Activated naive CD4-positive, alpha-beta T cell (primary cell): ENCODE measurements around the gene SHISAL1.

ENCODE experiments used
- DNase-seq, 4 experiments: peaks; one replicate each; lab custom pipeline; 2025; lab: John Stamatoyannopoulos, UW

SHISAL1 gene

DNA sequence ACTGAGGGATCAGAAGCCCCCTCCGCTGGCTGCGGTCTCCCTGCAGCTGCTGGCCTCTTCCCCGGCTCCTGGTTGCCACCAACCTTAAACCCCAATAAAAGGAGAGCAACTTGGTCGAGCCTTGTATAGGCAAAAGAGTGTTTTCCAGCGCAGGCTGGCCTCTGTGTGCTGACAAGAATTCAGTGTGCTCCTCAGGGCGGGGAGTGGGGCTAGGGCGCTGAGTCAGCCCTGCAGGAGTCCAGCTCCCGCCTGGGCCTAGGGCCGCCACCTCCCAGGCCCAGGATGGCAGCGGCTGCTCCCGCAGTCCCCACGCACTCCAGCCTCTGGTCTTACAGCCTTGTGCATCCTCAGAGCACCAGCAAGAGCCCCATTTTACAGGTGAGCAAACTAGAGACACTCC is at the start of gene SHISAL1:
Gene SHISAL1 (minus strand): TSS at position 186 of the 400 bp plus-strand sequence. CDS start 12,006 bp downstream, outside the sequence.
- DNase-seq = no peak

- no peak for DNase-seq
These were observed 48.8 kb upstream of the SHISAL1 start for GRCh38 chr22:44361391-44362126.

DNA sequence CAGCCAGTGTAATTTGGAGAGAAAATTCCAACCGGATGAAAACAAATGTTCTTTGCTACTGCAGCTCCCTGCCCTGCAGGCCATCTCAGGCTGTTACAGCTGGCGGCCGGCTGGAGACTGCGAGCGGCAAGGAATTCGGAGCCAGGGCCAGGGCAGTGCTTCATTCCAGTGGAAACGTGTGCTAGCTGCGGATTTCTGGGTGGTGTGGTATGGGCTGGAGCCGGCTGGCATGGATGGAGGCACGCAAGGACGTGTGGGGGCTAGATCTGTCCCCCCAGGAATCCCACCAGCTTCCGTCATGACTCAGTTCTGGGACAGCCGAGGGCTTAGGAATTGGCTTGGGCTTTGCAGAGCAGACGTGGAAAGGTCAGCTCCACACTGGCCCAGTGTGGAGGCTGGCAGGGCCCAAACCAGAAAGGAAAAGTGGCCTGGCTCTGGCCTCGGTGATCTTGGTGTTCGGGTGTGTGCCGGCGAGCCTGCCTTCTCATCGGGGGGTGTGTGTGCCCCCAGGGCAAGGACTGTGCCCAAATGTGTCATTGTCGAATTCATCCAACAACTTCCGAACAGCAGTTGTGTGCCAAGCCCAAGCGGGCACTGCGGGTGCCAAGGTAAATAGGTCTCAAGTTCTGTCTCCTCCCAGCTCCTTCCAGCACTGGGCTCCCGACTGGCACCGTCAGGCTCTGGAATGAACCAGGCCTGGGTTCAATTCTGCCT is 48.1 kb upstream of the SHISAL1 start:
- no peak for DNase-seq

DNA sequence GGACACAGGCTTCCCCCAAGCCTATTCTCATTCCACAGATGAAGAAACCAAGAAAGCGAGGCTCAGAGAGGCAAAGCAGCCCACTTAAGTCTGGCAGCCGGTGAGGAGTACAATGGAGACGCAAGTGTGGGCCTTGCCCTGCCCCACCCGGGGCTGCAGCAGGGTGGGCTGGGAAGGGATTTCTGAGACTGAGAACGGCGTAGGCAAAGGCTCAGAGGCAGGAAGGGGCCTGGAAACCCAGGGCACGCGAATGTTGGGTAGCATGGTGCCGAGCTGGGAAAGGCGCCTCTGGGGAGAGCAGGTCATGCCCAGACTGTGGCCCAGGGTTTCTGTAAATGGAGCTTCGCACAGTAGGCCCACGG is 47.5 kb upstream of the SHISAL1 start:
- no peak for DNase-seq

GRCh38 chr22:44359496-44360110 is 46.9 kb upstream of the SHISAL1 start:
- no peak for DNase-seq

GRCh38 chr22:44358709-44359440 is 46.1 kb upstream of the SHISAL1 start:
- DNase-seq = no peak

DNA sequence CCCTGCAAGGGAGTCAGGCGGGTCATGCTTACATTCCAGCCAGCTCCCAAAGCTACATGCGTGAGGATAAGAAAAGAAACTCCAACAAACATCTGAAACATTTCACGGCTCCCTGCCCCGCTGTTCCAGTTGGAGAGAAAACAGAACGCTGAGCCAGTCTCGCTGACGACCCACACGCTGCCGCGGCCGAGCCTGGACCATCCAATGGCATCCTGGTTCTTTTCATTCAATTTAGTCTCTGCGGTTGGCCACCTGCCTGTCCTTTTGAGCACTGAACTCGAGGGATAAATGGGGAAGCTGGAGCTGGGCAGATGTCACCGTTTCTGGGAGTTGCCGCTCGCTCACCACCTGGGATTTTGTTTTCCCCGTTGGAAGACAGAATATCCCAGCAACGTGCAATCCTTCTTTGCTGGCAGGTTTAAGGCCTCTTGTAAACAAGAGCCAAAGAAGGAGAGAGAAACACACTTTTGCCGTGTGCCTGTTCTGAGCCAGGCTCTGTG is 45.3 kb upstream of the SHISAL1 start:
- no peak for DNase-seq

GRCh38 chr22:44357296-44357965 is 44.7 kb upstream of the SHISAL1 start:
- no peak for DNase-seq

DNA sequence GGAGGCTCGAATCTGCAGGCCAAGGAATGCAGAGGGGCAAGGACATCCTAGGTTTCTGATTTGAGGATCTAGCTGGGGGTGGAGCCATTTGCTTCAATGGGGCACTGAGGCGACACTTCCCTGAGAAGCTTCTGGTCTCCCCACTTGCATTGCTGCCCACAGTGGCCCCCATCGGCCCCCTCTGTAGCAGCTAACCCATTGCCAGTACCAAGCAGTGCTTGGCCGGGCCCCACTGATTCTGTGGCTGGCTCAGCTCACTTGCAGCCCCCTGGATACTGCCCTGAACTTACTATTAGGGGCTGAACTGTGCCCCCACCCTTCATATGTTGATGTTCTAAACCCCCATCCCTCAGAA is 42.9 kb upstream of the SHISAL1 start:
- no peak for DNase-seq

GRCh38 chr22:44354288-44354687 is 41.5 kb upstream of the SHISAL1 start:
- DNase-seq = no peak

DNA sequence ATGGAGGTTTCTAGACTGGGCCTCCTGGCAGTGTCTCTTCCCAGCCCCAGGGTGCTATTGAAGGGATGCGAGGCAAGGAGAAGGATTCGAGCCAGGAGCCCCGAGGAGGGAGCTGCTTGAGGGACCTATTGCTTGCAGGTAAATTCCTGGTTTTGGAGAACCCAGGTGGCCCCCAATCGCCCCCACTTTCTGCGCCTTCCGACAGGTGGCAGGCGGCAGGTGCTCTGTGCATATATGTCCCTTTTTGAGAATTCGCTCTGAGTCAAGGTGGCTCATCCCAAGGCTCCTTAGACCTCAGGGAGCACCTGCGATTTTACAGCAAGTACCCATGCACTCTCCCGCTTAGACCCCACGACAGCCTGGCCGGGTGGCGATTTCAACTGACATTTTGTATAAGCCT is 40.3 kb upstream of the SHISAL1 start:
- no peak for DNase-seq

- DNase-seq = no peak
These were observed 39.8 kb upstream of the SHISAL1 start for GRCh38 chr22:44352378-44353035.

GRCh38 chr22:44351685-44352377 is 39.1 kb upstream of the SHISAL1 start:
- no peak for DNase-seq

GRCh38 chr22:44351037-44351436 is 38.3 kb upstream of the SHISAL1 start:
- no peak for DNase-seq

GRCh38 chr22:44349594-44349993 is 36.8 kb upstream of the SHISAL1 start:
- DNase-seq = no peak

DNA sequence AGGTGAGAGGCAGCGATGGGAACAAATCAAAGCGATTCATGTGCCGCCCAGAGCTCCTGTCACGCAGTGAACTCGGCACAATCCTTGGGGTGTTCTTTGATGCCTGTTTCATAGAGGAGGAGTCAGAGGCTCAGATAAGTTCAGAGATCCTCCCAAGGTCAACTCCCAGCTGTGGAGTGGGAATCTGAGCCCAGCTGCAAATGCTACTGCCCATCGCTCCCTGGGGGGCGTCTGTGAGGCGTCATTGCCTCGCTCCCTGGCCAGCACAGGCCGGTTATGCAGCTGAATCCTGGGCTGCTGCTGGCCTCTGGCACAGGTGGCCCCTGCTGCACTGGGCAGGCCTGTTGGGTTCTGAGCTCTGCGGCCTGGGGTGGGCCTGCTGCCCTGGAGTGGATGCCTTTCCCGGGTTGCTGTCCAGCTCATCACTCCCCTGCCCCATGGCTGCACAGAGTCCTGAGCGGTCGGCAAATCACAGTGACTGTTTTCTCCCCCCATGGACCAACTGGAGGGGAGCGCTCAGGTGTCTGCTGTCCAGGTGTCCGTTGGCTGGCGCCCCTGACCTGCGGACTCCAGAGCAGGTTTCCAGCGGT is 36.3 kb upstream of the SHISAL1 start:
- DNase-seq = no peak

DNA sequence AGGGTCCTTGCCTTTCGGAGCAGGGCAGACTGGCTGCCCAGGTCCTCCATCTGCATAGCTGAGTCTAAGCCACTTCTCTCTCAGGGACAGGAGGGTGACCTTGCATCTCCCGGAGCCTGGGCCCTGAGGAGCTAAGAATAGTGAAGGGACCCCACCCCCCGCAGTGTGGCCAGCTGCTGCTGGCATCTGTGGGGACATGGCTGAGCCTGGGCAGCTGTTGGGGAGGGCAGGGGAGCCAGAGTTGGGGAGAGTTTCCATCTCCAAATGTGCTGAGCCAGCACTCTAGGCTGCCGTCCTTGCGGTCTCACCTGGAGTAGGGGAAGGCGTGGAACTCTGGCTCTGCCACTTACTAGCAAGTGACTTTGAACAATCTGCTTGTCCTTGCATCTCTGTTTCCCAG is 34.8 kb upstream of the SHISAL1 start:
- DNase-seq = no peak

DNA sequence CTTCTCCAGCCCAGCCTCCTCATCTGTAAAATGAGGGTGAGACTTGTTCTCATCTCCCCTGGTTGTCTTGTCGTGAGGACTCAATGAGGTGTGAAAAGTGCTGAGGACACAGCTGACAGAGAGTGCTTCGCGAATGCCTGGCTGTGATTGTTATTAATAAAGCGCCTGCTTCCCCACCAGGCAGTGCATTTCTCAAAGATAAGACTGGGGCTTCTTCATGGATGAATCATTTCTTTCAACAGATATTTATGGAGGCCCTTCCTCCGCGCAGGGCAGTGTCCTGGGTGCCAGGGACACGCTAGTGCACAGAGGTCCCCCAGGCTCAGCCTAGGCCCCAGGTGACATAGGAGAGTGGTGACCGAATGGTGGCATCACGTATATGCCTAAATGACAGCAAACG is 34.3 kb upstream of the SHISAL1 start:
- no peak for DNase-seq

DNA sequence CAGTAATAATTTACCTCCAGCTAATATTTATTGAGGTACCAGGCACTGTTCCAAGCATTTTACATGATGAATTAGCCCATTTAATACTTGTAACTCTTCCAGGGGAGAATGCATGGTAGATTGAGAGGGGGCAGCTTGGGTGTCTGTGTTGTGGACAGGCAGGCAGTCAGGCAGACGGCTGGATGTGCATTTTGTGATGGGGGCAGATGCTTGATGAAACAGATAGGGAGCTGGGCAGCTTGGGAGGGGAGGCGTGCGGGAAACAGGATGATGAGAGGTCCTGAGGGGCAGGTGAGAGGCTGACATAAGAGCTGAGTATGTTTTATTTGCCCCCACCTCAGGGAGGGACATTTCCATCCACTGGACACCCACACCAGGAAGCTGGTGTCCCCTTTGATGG is 33.1 kb upstream of the SHISAL1 start:
- no peak for DNase-seq

DNA sequence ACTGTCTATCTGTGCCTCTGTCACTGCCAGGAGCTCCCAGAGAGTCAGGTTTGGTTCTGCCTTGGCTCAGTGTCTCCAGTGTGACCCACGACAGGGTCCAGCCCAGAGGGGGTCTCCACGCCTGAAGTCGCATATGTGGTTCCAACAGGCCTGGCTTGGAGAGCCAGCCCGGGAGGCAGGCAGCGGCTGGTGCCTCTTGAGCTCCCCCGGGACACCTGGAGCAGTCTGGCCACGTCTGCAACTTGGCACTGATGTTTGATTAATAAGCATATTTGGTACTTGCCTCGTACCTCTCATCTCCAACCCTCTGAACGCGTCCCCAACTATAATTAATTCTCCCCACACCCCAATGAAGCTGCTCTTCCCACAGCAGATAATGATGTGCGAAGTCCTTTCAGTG is 31.7 kb upstream of the SHISAL1 start:
- DNase-seq = no peak
